T-helper 22 cell (primary cell): ENCODE measurements around the gene DPP6.

ENCODE experiments used
- DNase-seq: peaks from one replicate; pipeline ENCODE4 v3.0.0-alpha.2; 2020; ENCODE audit warnings: low read depth

The DPP6 gene

DNA sequence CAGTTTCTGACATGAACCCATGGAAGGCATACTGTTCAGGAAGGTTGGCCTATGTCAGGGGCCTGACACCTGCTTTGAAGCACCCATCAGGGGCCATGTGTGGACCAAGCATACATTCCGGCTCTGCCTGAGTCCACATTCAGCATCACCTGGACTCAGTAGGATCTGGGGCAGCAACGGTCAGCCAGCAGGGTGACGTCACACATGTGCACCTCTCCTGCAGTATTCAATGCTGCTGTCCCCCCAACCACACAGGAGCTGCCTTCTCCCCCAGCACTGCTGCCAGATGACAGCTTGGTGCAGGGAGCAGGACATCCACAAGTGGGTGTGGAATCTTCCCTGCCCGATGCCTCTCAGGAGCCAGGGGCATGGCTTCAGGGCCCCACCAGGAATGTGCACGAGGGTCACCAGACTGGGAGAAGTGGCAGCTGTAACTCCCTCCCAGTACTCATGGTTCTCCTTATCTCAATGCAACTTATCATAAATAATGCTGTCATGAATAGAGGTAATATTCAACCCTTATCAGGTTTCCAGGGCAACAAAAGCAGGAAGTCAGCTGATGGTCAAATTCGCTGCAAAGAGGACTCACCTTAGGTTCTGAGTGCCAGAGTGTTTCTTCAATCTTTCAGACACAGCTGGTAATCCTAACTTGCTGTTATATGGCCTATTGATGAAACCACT lies 657.8 kb downstream of the DPP6 start:
- DNase-seq = no peak

DNA sequence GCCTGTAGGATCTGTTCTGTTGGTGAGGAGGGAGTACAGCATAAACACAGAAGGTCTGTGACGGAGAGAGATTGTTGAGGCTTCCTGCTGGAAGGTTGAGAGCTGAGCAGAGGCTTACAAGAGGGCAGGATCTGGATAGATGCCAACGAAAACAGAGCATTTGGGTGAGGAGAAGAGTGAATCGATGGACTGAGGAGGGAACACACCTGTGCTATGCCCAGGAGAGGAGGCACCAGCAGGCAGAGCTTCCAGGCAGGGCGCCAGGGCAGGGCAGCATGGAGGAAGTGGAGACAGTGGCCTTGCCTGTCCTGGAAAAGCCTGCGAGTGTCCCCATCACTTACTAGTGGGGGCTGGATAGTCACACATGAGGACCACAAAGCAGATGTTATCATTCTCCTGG lies 667.8 kb downstream of the DPP6 start:
- no peak for DNase-seq

DNA sequence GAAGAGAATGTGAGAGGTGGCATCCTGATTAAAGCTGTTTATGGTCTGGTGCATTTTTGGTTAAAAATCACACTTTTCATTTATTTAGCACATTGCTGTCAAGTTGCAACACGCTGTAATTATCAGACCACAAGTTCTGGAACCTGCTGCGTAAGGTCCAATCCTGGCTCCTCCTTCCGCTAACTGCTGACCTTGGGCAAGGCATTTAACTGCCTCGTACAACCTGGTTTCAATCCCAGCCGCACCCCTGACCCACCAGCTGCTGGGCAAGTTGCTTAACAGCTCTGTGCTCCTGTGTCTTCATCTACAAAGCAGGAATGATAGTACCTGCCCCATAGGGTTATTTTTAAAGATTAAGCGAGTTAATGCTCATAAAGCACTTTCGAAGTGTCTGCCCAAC lies 668.9 kb downstream of the DPP6 start:
- no peak for DNase-seq

DNA sequence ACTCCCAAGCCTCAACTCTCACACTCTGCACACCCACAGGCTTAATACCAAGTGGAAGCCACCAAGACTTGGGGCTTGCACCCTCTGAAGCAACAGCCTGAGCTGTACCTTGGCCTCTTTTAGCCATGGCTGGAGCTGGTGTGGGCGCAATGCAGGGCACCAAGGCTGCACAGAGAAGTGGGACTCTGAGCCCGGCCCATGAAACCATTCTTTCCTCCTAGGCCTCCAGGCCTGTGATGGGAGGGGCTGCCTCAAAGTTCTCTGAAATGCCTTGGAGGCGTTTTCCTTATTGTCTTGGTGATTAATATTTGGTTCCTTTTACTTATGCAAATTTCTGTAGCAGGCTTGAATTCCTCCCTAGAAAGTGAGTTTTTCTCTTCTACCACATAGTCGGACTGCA lies 674.2 kb downstream of the DPP6 start:
- no peak for DNase-seq

DNA sequence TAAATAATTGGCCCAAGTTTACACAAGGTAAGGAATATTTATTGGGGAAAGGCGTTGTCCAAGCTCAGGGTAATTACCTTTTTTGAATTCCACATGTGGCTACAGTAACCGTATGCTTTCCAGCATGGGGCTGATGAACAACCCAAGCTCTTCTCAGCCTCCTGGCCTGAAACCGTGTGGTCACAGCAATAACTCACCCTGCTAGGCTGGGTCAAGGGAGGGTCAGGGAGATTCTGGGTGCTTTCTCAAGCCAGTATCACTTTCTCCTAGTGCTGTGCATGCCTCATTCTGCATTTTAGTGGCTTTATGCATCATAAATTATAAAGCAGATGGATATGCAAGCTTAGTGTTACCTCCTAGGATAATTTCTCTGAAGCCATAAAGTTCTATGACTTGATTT lies 676.9 kb downstream of the DPP6 start:
- no peak for DNase-seq

DNA sequence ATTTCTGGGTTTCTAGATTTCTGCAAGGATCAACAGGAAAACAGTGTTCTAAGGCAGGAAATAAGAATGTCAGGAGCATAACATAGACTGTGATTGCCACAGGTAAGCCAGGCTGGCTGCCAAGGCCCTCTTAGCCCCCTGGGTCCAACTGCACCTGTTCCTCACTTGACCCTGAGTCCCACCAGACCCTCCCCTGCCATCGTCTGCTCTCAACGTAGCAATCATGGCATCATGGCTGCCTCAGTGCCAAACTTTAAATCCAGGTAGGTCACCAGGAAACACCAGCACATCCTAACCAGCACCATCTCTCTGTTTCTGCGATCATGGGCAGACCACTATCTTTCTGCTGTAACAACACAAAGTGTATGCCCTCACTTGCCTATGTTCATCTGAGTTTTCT lies 683.6 kb downstream of the DPP6 start:
- DNase-seq = no peak

DNA sequence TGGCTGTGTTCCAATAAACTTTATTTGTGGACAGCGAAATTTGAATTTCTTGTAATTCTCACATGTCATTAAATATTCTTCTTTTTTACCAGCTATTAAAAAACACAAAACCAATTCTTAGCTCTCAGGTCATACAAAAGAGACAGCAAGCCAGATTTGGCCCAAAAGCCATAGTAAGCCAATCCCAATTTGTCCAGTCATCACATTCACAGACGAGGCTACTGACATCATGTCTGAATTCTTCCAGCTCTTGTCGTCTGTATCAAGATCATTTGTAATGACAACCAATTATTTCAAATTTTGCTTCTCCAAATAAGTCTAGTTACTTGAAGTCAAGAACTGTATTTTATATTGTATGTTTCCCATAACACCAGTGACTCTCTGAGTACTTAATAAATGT lies 684.2 kb downstream of the DPP6 start:
- DNase-seq = no peak

DNA sequence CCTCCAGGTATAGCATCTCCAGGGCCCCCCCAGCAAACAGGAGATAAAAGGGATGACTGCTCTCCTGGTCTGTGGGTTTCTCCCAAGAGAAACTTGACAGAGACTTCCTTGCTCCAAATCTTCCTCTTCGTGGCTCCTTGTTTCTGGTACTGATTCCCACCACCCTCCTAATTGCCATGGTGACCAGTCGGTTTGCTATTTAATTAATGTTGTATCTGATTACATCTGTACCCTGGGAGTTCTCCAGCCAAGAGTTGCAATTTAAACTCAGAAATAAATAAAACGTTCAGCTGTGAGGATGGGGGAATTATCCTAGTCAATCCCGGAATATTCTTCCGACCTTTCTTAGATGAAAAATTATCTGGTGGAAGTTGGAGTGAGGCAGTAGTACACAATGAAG lies 686.0 kb downstream of the DPP6 start:
- DNase-seq = no peak

DNA sequence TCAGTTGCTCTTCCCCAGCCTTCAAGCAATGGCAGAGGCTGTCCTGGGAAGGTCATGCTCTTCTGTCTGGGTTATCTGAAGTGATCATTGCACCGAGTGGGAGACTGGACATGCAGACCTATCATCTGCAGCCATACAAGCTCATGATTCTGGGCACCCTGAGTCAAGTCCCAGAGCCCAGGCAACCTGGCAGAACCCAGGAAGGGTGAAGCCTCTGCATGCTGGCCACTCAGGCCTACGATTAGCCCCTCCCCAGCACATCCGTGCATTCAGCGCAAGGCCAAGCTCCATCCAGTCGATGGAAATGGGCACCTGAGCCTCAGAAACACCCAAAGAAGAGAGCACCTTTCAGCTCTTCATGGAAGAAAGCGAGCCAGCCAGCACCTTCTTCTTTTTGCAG lies 688.9 kb downstream of the DPP6 start:
- DNase-seq = no peak

DNA sequence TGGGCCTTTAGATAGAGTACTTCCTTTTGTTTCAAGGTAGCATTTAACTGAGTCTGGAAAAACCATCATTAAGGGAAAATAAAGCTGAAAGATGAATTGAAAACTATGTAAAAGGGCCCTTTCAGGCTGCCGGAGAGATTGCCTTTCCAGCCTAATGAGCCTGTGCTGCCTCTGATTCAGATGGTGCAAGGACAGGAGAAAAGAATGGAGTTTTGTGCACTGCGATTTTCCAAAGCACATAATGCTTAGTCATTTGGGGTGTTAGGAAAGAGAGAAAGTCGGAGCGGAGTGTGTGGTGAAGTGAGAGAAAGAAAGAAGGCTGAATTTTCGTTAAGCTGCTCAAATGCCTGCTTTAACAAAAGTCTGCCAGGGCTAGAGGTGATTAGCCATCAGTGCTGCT lies 691.0 kb downstream of the DPP6 start:
- DNase-seq = no peak

DNA sequence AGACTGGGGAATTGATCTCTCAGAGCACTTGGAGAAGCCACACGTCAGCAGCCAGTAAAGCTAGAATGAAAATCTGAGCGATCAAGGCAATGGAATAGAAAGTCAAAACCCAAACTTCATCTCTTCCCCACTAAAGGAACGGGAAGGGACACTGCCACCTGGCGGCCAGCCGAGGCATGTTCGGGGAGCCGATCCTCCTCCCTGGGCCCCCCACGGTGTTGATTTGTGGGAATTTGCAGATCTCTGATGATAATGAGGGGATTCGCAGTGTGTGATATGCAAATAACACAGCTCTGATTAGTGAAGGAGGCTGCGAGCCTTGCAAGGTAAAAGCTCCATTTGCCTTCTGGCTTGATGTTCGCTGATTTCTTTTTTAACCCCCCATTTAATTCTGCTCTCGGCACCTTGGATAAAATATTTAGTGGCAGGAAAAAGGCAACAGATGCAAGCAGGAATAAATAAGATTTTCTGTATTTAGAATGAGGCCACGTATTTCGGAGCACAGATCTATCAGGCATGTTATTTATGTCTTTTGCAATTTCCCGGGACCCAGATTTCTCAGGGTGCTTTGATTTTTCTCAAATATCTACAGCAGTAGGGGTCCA lies 692.2 kb downstream of the DPP6 start:
- no peak for DNase-seq

DNA sequence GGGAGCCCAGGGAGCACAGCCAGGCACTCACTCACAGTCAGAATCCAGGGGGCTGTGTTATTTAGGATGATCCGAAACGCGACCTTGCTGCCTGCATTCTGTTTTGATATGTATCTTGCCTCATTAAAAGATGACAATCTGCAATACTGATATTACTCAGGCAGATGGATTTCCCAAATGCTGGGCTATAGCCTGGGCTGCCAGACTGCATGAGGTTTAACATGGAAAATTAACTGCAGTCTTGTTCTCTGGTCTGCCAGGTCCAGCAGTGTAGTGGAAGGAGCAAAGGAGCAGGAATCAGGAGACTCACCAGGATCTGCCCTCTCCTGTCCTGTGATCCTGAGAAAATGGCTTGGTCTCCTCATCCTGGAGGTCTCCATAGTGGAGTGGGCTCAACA lies 692.7 kb downstream of the DPP6 start:
- no peak for DNase-seq

DNA sequence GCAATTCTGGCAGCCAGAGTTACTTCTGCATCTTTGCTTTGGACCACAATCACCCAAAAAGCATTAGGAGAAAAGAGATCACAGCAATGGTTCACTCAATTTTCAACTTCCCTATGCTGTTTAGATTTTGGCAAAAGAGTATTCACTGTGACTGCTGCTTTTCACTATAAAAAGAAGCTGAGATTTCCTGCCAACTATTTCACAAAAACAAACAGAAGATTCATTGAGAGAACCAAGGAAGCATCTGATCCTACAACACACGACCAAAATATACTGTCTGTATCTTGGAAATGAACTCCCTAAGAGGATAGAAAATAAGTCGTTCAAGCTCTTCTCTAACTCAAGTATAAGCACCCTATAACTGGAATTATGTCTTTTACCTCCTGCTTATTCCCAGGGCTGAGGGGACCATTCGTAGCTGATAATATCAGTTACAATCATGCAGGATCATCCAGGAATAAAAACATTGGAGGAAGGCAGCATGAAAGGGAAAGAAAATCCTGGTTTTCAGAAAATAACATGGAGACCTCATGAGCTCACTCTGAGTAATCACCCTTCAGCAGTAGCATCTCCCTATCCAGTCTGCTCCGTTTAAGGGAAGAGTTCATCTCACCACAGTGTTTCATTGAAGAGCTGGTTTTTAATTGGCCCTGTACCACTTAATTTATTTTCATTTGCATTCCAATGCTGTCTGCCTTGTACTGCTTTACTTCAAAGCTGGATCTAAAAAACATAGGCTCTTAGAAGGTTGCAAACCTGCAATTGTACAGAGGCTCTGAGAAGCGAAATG lies 694.6 kb downstream of the DPP6 start:
- DNase-seq = no peak

DNA sequence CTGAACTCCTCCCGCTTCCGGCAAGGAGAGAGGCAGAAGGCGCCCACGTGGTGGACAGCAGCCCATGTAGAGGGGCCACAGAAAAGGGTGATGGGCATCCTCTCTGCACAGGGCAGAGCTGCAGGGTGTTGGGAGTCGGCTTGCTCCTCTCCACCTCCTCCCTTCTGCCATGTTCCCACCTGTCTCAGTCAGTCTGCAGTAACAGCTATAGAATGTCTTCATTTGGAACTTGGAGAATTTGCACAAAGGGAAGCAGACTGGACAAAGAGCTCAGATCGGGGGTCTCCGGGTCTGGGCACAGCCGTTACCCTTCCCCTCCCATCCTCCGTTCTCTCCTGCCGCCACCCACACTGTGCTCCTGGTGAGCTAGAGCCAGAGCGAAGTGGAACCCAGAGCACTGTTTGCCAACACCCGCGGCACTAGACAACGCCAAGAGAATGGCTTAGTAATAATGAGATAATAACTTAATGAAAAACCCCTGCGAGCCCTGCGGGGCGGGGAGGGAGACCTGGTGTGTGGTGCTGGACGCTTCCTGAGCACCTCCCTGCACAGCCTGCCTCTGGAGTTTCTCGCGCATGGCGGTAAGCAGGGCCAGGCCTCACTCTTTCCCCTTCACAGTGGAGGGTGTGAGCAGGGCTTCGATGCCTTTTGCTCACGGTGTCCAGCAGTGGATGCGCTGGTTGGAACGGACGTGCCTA lies 696.0 kb downstream of the DPP6 start:
- DNase-seq = no peak

DNA sequence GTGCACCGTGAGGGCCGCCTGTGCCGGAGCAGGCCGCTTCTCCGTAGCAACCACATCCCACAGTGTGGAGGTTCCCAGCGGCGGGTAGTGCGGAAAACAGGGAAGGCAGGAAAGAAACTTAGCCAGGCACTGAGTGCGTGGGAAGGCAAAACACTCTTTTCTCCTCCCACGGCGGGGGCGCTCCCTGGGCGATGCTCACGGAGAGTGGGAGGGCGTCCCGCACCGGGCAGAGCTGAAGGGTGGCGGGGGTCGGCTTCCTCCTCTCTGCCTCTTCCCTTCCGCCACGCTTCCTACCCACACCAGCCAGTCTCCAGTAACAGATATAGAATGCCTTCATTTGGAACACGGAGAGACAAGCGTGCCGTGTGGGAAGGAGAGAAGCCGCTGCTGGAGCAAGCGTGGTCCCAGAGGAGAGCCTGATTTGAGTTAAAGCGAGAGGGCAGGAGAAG lies 698.2 kb downstream of the DPP6 start:
- DNase-seq = no peak

DNA sequence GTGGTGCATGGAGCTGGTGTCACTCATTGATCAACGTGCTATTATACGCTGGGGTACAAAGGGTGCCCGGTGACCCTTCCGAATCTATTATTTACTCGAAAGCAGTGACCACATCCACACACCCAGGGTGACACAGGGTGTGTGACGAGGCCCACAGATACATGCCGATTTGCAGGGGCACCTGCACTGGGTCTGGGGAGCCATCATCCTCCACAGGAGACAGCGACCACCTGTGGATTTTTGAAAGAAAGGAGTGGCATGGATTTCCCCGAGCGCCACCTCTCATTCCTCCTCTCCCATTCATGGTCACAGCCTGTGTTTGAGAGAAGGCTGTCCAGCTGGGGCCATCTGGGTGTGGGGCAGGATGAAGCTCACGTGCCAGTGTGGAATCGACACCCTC lies 701.0 kb downstream of the DPP6 start:
- no peak for DNase-seq

DNA sequence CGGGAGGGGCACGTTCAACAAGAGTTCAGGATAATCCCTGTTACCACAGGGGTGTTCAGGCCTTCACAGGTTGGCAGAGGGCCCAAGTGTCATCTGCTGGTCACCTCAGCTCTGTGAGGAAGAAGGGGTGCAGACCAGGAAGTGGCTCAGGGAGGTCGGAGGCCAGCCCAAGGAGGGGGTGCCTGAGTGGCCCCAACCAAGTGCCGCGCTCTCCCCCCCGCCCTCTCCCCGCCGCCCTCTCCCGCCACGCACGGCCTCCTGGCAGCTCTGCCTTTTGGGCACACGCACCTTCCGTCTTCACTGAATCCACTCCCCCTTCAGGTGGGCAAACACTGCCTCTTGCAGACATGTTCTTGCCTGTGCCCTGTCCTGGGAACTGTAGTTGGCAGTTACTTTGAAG lies 705.6 kb downstream of the DPP6 start:
- DNase-seq = no peak

DNA sequence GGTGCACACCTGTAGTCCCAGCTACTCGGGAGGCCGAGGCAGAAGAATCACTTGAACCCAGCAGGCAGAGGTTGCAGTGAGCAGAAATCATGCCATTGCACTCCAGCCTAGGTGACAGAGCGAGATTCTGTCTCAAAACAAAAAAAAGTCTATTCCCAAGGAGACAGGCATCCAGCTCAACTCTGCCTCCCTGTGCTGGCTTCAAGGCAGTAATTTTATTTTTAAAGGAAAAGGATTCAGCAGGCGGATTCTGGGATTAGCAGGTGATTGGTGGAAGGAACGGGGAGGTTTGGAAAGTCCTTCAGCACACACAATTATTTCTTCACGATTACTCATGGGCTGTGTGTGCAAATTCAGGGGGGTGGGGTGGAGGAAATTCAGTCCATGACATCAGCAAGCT lies 707.8 kb downstream of the DPP6 start:
- DNase-seq = no peak

DNA sequence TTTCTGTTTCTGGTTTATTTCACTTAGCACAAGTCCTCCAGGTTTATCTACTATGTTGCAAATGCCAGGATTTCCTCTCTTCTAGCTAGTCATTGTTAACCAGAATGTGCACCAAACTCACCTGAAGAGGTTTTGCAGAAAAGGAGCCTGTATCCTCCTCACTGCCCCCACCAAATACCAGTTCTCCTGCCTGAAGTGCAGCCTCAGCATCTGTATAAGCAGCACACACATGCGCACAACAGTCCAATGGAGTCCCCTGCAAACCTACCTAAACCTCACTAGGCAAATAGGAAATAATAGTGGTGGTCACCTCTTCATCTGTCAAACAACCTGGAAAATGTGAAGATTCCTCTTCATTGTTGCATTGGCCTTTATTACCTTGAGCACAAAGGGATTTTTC lies 712.9 kb downstream of the DPP6 start:
- no peak for DNase-seq

DNA sequence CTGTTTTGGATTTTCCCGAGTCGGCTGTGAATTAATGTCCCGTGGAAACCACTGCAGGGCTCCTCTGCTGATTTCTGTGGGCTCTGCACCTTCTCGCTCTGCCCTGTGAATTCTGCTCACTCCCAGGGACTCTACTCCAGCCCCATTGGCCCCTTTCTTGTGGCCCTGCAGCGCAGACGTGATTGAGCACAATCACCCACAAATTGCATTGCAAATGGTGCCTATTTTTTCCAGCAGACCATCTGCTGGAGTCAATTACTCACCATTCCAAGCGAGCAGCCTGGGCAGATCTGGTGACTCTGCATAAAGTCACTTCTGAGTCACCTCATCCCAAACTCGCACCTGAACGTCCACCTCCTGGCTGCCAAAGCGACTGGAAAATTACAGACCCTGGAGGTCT lies 714.9 kb downstream of the DPP6 start:
- DNase-seq = no peak

DNA sequence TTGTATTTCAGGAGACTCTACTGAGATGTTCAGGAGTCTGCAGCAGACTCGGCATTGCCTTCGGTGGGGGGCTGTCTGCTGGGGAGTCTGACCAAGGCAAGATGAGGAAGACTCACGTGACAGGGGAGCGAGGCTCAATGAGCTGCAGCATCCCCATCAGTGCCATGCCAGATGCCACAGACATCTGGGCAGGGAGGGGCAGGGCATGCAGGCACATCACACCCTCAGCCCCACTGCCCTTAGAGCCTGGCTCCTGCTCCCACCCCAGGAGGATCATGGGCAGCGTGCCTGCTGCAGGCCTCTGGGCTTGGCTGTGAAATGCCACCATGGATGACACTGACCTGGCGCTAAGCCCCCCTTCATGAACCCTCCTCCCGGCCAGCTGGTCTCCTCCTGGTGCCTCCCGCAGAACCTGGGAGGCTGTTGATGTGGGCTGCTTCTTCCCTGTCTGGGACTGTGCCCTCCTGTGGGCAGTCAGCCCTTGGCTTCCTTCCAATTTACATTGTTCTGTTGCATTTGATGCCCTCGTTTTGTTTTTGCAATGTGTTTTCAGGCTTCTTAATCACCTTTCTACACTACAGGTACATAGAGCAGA lies 715.7 kb downstream of the DPP6 start:
- no peak for DNase-seq

DNA sequence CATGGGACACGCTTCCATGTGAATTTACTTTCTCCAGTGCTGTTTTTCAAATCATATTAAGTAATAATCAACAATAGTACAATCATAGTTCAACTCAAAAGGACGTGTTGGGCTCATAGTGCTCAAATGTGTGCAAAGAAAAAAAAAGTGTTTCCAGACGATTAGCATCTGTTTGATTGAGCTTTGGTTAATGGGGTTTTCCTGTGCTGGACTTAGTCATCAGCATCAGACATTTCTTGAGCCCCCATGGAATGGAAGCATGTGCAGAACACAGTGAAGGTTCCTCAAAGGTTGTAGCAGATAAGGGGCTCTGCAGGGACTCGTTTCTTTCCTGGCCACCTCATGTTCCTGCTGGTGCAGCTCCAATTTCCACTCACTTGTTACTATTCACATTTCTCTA lies 716.8 kb downstream of the DPP6 start:
- no peak for DNase-seq

DNA sequence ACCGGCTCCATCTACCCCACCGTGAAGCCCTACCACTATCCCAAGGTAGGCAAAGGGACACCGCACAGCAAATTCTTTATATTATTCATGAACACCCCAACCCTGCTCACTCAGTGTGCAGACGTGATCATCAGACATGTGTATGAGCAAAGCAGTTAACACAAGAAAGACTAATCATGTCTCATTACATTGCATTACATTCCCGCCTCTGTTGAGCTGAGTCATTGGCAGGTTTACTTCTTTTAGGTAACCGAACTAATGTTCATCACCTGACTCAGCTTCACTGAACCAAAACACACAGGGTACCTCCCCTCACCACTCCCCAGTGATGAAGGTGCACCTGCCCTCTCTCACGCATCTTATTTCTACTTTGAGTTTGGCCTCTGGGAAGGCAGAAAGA lies 717.3 kb downstream of the DPP6 start:
- no peak for DNase-seq
